ENCODE results near the gene EIF2B4. TPM values are rescaled to one million over a fixed set of nuclear protein-coding genes. Genes with fewer than 3 reads are reported as not detected.

EIF2B4 gene
- total and polyA plus RNA-seq, 2 of the 13 experiments (the other 11 are each of a cell fraction or from before 2014, with no cell fraction given), result 91.5 to 96.4 TPM

DNA sequence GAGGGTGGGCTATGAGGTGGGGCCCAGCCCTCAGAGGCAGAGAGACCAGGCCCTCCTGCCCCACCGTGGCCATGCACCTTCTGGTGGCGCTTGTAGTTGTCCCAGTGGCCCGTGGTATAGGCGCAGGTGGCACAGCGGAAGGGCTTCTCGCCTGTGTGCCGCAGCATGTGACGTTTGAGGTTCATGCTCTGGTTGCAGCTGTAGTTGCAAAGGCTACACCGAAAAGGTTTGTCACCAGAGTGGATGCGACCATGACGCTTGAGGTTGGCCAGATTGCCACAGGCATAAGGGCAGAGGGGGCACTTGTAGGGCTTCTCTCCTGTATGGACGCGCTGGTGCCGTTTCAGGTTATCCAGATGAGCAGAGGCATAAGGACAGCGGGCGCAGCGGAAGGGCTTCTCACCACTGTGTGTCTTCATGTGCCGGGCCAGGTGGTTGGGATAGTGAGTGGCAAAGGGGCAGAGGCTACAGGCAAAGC, 7.5 kb upstream of the EIF2B4 start (continued):
- TF ChIP-seq ATF7-NPFF (CRISPR knock-in tag; IDR thresholded peaks at IDR 0.05; ENCODE audit: low read depth) (no peak), SNAPC2 (CRISPR knock-in tag; IDR thresholded peaks at IDR 0.05) (no peak), ZNF33A (CRISPR knock-in tag; IDR thresholded peaks at IDR 0.05; ENCODE audit: borderline replicate concordance) (no peak), RBM22 (optimal IDR thresholded peaks at IDR 0.05; ENCODE audit: low read length) (no peak), ZNF670 (CRISPR knock-in tag; IDR thresholded peaks at IDR 0.05; ENCODE audit: borderline replicate concordance) (no peak), HNRNPUL1 (IDR thresholded peaks at IDR 0.05; ENCODE audit: low read depth, low read length) (no peak), ZSCAN22 (CRISPR knock-in tag; IDR thresholded peaks at IDR 0.05) (no peak), PAF1 (CRISPR knock-in tag; IDR thresholded peaks at IDR 0.05) (peak; percentile 22; the same call in 1 of the 2 replicates), THYN1 (CRISPR knock-in tag; IDR thresholded peaks at IDR 0.05; ENCODE audit: borderline replicate concordance, low read depth) (no peak), ZBTB8A (CRISPR knock-in tag; IDR thresholded peaks at IDR 0.05; ENCODE audit: borderline replicate concordance, low read depth) (no peak), ZNF30 (CRISPR knock-in tag; IDR thresholded peaks at IDR 0.05) (no peak), ZSCAN29 (CRISPR knock-in tag; conservative IDR thresholded peaks at IDR 0.05) (0 out of 2 replicates have a peak, but pooled peaks have one; percentile 19), ZNF180 (CRISPR knock-in tag; IDR thresholded peaks at IDR 0.05; ENCODE audit: borderline replicate concordance, low read depth) (no peak), SP5 (CRISPR knock-in tag; IDR thresholded peaks at IDR 0.05; ENCODE audit: borderline replicate concordance, low read depth) (no peak), DNMT1 (CRISPR knock-in tag; IDR thresholded peaks at IDR 0.05) (no peak)
- TF ChIP-seq, protein P1, sequence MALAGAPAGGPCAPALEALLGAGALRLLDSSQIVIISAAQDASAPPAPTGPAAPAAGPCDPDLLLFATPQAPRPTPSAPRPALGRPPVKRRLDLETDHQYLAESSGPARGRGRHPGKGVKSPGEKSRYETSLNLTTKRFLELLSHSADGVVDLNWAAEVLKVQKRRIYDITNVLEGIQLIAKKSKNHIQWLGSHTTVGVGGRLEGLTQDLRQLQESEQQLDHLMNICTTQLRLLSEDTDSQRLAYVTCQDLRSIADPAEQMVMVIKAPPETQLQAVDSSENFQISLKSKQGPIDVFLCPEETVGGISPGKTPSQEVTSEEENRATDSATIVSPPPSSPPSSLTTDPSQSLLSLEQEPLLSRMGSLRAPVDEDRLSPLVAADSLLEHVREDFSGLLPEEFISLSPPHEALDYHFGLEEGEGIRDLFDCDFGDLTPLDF (CRISPR knock-in tag; IDR thresholded peaks at IDR 0.05), result no peak
- TF ChIP-seq, protein P2, sequence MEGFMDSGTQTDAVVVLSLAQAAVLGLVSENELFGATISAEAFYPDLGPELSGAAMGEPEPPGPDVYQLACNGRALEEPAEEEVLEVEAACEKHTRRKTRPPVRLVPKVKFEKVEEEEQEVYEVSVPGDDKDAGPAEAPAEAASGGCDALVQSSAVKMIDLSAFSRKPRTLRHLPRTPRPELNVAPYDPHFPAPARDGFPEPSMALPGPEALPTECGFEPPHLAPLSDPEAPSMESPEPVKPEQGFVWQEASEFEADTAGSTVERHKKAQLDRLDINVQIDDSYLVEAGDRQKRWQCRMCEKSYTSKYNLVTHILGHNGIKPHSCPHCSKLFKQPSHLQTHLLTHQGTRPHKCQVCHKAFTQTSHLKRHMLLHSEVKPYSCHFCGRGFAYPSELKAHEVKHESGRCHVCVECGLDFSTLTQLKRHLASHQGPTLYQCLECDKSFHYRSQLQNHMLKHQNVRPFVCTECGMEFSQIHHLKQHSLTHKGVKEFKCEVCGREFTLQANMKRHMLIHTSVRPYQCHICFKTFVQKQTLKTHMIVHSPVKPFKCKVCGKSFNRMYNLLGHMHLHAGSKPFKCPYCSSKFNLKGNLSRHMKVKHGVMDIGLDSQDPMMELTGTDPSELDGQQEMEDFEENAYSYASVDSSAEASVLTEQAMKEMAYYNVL (CRISPR knock-in tag; IDR thresholded peaks at IDR 0.05; ENCODE audit: borderline replicate concordance), result no peak
- TF ChIP-seq, protein P3, sequence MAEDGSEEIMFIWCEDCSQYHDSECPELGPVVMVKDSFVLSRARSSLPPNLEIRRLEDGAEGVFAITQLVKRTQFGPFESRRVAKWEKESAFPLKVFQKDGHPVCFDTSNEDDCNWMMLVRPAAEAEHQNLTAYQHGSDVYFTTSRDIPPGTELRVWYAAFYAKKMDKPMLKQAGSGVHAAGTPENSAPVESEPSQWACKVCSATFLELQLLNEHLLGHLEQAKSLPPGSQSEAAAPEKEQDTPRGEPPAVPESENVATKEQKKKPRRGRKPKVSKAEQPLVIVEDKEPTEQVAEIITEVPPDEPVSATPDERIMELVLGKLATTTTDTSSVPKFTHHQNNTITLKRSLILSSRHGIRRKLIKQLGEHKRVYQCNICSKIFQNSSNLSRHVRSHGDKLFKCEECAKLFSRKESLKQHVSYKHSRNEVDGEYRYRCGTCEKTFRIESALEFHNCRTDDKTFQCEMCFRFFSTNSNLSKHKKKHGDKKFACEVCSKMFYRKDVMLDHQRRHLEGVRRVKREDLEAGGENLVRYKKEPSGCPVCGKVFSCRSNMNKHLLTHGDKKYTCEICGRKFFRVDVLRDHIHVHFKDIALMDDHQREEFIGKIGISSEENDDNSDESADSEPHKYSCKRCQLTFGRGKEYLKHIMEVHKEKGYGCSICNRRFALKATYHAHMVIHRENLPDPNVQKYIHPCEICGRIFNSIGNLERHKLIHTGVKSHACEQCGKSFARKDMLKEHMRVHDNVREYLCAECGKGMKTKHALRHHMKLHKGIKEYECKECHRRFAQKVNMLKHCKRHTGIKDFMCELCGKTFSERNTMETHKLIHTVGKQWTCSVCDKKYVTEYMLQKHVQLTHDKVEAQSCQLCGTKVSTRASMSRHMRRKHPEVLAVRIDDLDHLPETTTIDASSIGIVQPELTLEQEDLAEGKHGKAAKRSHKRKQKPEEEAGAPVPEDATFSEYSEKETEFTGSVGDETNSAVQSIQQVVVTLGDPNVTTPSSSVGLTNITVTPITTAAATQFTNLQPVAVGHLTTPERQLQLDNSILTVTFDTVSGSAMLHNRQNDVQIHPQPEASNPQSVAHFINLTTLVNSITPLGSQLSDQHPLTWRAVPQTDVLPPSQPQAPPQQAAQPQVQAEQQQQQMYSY (CRISPR knock-in tag; IDR thresholded peaks at IDR 0.05), result no peak
- TF ChIP-seq, protein P4, sequence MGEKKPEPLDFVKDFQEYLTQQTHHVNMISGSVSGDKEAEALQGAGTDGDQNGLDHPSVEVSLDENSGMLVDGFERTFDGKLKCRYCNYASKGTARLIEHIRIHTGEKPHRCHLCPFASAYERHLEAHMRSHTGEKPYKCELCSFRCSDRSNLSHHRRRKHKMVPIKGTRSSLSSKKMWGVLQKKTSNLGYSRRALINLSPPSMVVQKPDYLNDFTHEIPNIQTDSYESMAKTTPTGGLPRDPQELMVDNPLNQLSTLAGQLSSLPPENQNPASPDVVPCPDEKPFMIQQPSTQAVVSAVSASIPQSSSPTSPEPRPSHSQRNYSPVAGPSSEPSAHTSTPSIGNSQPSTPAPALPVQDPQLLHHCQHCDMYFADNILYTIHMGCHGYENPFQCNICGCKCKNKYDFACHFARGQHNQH (CRISPR knock-in tag; IDR thresholded peaks at IDR 0.05), result no peak
- TF ChIP-seq, protein P5, sequence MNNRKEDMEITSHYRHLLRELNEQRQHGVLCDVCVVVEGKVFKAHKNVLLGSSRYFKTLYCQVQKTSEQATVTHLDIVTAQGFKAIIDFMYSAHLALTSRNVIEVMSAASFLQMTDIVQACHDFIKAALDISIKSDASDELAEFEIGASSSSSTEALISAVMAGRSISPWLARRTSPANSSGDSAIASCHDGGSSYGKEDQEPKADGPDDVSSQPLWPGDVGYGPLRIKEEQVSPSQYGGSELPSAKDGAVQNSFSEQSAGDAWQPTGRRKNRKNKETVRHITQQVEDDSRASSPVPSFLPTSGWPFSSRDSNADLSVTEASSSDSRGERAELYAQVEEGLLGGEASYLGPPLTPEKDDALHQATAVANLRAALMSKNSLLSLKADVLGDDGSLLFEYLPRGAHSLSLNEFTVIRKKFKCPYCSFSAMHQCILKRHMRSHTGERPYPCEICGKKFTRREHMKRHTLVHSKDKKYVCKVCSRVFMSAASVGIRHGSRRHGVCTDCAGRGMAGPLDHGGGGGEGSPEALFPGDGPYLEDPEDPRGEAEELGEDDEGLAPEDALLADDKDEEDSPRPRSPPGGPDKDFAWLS (CRISPR knock-in tag; IDR thresholded peaks at IDR 0.05; ENCODE audit: borderline replicate concordance), result no peak
